RPMI7951 (cell line): Measurements from ENCODE around the gene PLEKHA8. TPM values are rescaled to one million over a fixed set of nuclear protein-coding genes. Genes with fewer than 3 reads are reported as not detected.

ENCODE experiments used
- DNase-seq: peaks from one replicate; pipeline ENCODE4 v3.0.0-alpha.2; 2012; ENCODE audit warnings: low read depth
- total RNA-seq: library from RNA; depleted of rRNA; stranded (reverse); fragments of >200 nt; shearing (Covaris generic); gene quantifications from 2 replicates; pipeline ENCODE4 v1.2.3, GENCODE V29; 2014; rRNA removed

The PLEKHA8 gene
- total RNA-seq, 1 experiment from 2014 or later: 11.1 TPM

DNA sequence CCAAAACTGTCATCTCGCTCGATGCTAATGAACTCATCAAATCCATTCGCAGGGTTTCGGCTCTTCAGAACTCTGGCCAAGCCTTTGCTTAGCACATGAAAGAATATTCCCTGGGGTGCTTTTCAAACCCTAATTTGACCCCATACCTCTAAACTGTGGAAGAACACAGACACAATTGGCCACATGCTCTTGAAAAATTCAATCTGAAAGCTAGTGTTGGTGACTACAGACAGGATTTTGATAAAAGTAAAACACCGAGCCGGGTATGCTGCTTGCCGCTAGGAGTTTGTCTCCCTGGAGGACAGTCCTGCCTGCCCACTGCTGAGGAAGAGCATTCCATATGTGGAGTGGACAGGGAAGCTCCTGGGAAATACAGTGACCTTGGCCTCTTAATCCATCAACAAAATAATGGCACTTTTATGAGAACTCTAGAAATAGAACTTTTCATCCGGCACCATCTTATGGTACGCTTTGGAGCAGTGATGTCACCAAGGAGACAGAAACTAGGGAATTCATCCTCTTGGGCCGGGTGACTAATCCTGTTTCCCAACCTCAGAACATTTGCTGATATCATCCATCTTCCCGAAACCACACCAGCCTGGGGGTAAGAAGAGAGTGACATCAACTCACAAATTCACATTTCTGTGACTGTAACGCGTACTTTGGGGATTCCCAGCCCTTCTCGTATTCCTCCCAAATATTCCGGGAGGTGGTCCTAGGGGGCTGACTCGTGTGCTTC lies 140.8 kb downstream of the PLEKHA8 start:
- peak; percentile 98 for DNase-seq

DNA sequence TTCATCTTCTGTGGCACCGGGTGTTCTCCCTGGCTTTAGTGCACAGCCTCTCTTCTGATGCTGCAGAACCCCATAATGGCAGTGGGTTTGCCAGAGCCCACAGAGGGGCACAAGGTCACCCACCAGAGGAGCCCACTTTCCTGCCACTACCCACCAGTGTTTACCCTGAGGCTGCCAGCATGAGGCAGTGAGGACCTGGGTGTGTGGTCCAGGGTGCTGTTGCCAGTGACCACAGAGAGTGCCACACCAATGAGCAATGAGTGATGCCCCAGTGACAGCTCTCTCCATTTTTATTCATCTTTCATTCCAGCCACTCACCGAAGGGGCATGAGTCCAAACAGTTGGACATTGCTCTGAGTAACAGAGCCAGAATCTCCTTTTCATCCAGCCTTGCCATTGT lies 141.4 kb downstream of the PLEKHA8 start:
- DNase-seq: peak; percentile 94

DNA sequence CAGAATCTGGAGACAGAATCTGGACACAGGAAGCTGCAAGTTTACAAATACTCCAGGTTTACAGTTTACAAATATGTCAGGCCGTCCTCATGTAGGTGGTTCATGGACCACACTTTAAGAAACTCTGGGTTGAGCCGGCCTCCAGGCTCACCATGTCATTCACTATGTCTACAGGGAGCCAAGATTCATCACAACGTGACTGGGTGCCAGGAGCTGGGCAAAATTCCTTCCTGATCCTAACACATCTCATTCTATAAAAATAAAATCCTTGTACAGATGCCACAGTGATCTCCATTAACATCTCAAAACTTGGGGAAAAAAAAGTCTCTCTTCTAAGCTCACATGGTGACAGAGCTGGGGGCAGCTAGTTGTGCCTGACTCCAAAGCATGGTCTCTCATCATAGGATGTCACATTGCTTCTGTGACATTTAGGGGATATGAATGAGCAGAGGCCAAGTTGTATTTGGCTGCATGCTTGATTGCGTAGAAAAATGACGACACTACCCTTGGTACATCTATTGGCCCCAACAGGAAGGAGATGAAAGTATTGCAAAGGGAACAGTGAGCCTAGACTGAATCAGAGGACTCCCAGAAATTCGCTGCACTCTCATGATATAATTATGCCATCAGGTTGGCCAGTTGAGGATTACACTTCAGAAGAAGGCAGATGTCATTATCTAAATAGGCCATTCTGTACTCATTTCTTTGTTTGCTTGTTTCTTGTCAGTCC lies 142.4 kb downstream of the PLEKHA8 start:
- DNase-seq: no peak

DNA sequence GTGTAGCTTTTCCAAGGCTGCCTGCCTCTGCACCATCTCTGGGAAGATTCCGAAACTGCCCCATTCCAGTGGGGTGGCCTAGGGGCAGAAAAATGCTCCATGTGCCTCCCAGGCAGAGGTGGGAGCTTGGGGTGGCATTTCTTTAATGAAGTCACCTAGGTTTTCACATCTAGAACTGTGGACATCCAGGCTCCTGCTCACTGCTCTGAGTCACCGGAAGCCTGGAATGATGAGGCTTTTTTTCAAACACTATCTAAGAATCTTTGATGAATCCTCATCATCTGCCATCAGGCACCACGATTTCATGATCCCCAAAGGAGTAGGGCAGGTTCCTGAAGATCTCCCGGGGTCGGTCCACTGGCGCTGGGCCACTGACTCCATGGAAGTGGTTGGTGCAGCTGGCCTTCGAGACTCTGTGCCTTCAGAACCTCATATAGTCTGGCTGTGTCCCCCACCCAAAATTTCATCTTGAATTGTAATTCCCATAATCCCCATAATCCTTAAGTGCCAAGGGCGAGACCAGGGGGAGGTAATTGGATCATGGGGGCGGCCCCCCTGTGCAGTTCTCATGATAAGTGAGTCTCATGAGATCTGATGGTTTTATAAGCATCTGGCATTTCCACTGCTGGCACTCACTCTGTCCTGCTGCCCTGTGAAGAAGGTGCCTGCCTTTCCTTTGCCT lies 143.7 kb downstream of the PLEKHA8 start:
- DNase-seq: peak; percentile 92

DNA sequence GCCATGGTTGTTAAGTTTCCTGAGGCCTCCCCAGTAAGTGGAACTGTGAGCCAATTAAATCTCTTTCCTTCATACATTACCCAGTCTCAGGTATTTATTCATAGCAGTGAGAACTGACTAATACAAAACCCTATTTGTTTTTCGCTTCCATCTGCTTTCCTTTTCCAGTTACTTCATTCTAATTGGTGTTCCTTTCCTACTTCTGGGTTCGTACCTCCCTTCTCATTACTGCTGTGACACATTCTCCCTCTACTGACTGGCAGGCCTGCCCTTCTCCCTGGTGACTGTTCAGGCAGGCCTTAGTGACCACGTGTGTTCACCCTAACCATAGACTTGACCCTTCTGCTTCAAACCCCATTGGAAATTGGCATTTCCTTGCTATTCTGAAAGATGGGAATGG lies 144.2 kb downstream of the PLEKHA8 start:
- DNase-seq: peak; percentile 74

DNA sequence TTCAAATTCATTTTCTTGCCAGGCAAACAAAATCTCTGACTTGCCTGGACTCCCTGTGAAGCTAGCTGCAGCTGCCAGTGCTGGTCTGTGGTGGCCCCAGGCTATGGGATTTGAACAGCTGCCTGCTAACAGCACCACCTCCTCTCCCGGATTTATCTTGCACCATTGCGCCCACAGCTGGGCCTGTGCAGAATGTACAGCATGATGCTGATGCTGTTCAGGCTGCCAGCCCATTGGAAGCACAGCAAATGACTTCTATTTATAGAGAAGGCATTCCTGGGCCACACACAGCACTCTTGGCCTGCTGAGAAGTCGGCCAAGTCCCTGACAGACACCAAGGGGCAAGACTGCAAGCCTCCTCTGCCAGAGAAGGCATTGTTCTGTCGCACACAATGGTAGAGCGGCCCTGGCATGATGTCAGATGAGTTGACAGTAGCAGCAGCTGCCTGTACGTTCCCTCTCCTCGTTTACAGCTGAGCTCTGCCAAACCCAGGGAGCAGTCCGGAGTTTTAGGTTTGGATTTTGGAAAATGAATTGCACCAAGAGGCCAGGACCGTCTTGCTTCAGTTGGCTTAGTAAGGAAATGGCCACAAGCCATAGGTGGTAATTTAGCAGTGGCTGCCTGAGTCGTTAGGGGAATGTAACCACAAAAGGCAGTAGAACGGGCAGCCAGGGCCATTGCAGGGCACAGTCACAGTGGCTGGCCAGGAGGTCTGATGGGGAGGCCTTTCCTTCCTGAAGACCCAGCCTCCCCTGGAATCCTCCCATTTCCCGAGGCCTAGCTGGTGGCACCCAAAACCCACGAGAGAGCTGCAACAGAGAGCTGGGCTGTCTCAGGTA lies 145.1 kb downstream of the PLEKHA8 start:
- DNase-seq: peak; percentile 100

DNA sequence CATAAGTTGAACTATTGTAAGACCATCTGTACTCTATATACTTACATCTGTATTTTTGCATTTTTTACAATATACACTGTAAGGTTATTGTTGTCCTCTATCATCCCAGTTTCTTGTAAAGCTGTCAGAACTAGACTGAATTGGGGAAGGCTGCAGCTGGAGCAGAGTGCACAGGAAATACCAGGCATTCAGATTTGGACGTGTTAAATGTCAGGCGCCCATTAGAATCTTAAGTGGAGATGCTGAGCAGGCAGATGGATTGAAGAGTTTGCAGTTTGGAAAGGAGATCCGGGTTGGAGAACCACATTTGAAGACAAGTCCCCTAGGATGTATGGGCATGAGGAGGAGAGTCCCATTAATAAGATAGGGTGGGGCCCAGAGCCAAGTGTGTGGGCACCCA lies 147.0 kb downstream of the PLEKHA8 start:
- DNase-seq: no peak

DNA sequence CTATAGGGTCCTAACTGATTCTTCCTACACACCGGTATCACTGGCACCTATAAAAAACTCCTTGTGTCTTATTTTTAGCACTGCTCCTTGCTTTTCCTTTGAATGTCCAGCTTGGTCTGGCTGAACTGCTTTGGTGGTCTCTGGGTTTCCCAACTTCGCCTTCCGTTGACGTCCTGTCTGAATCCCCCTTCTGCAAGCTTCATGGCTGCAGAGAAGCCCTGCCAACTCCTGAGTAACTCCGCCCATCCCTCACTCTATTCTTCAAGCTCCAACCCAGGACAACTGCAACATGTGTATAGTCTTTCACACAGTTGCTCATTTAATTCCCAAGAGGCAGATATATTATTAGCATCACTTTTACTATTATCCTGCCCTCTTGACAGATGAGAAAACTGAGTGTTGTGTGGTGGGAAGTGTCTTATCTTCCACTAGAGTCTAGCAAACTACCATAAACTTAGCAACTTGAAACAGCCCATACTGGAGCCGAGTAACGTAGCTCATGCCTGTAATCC lies 147.5 kb downstream of the PLEKHA8 start:
- DNase-seq: no peak

DNA sequence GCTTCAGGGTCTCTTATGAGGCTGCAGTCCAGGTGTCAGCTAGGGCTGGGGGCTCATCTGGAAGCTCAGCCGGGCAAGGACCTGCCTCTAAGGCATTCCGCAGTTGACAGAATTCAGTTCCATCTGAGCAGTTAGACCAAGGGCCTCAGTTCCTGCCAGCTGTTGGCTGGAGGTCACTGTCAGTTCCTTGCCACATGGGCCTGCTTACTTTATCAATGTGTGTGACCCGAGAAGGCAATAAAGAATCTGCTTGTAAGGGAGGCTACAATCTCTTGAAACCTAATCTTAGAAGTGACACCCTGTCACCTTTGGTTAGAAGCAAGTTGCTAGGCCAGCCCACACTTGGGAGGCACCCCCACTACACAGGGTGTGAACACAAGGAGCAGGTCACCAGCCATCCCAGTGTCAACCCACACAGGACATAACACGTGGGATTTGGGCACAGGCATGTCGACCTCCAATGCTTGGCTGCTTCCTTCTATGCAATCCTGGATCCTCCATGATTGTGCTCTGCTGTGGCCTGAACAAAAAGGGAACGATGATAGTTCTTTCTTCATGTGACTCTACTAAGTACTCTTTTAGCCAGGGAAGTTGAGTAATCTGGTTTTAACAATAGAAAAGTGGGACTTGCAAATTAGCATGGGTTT lies 148.4 kb downstream of the PLEKHA8 start:
- DNase-seq: no peak

DNA sequence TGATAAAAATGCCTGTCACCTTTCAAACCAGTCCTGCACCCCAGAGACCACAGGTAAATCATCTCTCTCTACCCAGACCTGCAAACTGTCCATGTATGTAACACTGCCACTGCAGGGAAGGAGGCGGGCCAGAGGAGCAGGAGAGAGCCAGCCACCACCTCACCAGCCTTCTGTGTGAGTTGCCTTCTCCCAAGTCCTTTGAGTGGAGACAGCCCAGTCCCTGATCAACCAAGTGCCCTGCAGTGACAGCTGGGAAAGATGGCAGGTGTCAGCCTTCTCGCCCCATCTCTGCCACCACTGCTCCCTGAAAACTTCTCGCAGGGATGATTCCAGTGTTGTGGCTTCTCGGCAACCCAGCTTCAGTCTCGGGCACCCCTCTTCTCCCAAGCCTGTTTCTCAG lies 149.0 kb downstream of the PLEKHA8 start:
- no peak for DNase-seq

DNA sequence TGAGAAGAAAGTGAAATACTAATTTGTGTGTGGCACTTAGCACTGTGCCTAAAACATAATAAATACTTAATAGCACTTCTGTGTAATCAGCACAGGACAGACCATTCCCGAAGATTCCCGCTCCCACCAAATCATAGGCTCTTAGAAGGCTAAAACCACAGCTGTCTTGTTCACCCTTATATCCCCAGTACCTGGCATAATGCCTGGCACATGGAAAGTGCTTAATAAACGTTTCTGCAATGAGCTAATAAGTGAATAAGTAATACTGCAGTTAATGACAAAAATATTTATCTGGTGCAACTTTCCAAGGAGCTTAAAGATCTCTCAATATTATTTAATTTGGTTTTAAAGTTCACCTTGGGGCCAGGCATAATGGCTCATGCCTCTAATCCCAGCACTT lies 149.8 kb downstream of the PLEKHA8 start:
- no peak for DNase-seq

DNA sequence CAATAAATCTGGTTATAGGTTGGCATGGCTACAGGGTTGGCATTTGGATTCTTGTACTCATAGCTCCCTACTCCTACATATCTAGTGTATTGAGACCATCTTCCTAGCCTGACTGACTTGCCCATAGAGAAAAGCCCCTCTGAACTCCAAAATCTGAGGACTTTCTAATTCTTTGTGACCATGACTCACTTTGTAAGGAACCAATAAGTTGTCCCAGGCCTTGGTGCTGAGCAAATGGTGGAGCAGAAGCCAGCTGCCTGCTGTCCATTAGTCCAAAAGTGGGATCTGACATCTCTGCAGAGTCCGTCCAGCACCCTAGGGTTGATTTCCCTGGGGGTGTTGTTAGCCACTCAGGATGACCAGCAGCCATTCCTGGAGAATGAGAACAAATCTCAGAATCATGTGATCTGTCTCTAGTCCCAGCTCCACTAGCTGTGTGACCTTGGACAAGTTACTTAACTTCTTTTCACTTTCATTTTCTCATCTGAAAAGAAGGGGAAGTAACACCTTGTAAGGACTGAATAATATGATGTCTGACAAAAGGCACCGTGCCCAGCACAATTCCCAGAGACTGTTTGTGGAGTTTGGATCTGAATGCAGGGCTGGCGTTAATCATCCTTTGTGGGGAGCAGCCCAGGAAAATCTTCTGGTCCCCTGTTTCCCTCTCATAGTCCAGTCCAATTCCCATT lies 150.7 kb downstream of the PLEKHA8 start:
- peak; percentile 26 for DNase-seq

Other genes with a start within 250 kb of the PLEKHA8 start
- not detected in 2 replicates for gene WIPF3, start 221.9 kb upstream of the PLEKHA8 start, total RNA-seq
- gene SCRN1, start 38.6 kb upstream of the PLEKHA8 start, total RNA-seq: 112 and 118 TPM in 2 replicates
- 31.1 and 38.8 TPM in 2 replicates for gene FKBP14, start 1.7 kb upstream of the PLEKHA8 start, total RNA-seq
- gene MTURN, start 106.6 kb downstream of the PLEKHA8 start, total RNA-seq: 5.0 and 9.1 TPM in 2 replicates